Stimulated activated memory B cell treated with anti-CD40 and anti-IgM and Interleukin-4, amounts not matched to agents 10 μg/mL and 1 μg/mL and 100 μg/mL, for 72 hours (primary cell): ENCODE data around the gene TBP.
A peak's percentile ranks its signal among the peaks of the same experiment; 100 is the strongest.
"Not testable (repeated sequence)": the region's sequence is repeated elsewhere in the genome, so short reads cannot be mapped to it uniquely, and the experiment has no call there.

Source experiments
- ATAC-seq: fragments of 150-1000 bp; cut with Tn5 transposase; 2 replicates; pipeline ENCODE4 v1.10.0; 2021
- H3K27ac Mint-ChIP-seq: one replicate; pipeline ENCODE4 v1.8.0; 2022; ENCODE audit warnings: mild to moderate bottlenecking, mixed read lengths
- H3K27me3 Mint-ChIP-seq: one replicate; pipeline ENCODE4 v1.8.0; 2022; ENCODE audit warnings: mixed read lengths
- H3K36me3 Mint-ChIP-seq: one replicate; pipeline ENCODE4 v1.8.0; 2022; ENCODE audit warnings: mixed read lengths
- H3K4me1 Mint-ChIP-seq: one replicate; pipeline ENCODE4 v1.8.0; 2022; ENCODE audit warnings: mixed read lengths
- H3K4me3 Mint-ChIP-seq: one replicate; pipeline ENCODE4 v1.8.0; 2022; ENCODE audit warnings: mild to moderate bottlenecking, moderate library complexity, mixed read lengths
- H3K9me3 Mint-ChIP-seq: one replicate; pipeline ENCODE4 v1.8.0; 2022; ENCODE audit warnings: mixed read lengths

Gene TBP

DNA sequence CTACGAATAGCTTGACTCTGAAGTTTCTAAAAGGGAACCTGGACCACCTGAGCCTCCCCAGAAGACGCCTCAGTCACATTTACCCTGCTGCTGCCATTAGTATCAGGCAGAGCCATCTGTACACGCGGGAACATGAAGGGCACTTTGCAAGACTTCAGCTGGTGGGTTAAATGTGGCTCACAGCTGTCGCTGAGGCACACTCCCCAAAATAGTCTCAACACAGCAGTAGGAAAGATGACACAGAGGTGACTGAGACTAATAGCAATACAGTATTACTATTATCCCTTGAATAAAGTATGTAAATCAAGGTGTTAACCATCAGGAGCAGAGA, 30.0 kb upstream of the TBP start:
- Mint-ChIP-seq H3K4me1 (no peaks in the 10 kb centered on the region), H3K36me3 (peaks cover 7% of the 10 kb centered on the region), H3K4me3 (no peak overlapping the region), H3K27me3 (peaks cover 15% of the 10 kb centered on the region), H3K27ac (no peak overlapping the region), H3K9me3 (no peaks in the 10 kb centered on the region)
- ATAC-seq, result no peak

DNA sequence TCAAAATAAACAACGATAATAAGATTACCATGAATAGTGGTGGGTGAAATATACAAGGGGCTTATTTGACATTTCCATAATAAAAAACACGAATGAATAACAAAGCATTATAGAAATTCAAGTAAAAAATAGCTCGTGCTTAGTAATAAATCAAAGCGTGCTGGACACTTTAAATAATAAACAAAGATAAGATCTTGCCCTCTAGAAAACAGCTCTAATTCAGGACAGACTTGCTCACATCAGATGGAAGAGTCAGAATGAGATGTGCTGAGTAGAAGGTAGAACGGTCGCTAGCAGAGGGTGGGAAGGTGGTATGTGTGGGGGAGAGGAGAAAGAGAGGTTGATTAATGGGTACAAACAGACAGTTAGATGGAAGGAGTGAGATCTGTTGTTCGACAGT, 28.4 kb upstream of the TBP start:
- Mint-ChIP-seq H3K36me3 (peaks cover 7% of the 10 kb centered on the region), H3K27ac (no peak overlapping the region), H3K4me3 (no peak overlapping the region), H3K9me3 (no peaks in the 10 kb centered on the region), H3K4me1 (no peaks in the 10 kb centered on the region), H3K27me3 (no peaks in the 10 kb centered on the region)
- ATAC-seq, result no peak

DNA sequence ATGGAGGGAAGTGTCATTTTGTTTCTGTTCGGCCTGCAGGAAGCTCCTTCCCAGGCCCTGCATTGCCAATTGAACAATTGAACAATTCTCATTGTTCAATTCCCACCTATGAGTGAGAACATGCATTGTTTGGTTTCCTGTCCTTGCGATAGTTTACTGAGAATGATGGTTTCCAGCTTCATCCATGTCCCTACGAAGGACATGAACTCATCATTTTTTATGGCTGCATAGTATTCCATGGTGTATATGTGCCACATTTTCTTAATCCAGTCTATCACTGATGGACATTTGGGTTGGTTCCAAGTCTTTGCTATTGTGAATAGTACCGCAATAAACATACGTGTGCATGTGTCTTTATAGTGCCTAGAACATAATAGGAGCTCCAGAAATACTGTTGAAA, 26.2 kb upstream of the TBP start:
- H3K4me3 Mint-ChIP-seq, ATAC-seq, H3K9me3 Mint-ChIP-seq, H3K27ac Mint-ChIP-seq, H3K36me3 Mint-ChIP-seq, H3K4me1 Mint-ChIP-seq, H3K27me3 Mint-ChIP-seq: not testable (repeated sequence)

DNA sequence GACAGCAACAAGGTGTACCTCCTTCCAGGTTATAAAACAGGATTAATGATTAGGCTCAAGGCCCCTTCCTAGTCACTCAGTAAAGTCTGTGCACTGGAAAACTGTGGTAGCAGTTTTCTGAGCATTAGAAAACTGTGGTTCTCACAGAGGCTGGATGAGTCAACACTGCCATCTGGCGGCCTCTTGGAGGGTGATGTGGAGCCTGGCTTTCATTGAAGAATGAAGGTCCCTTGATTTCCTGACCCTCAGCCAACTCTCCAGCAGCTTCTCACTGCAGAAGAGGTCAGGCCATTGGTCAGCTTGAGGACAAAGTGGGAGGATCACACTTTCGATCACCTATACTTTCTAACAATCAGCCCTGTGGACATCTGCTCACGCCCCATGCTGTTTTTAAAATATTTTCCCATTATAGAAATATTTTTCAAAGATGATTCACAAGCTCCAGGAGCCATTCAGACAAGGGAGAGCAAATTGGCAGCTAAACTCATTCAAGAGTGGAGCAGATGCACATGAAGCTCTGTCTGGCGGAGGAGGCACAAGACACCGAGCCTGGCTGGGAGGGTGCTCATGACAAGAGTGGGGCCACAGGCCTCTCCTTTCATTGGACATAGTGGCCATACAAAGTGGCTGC, 24.2 kb upstream of the TBP start:
- H3K27ac Mint-ChIP-seq, result no peak overlapping the region
- H3K4me1 Mint-ChIP-seq, result no peaks in the 10 kb centered on the region
- H3K4me3 Mint-ChIP-seq, result no peak overlapping the region
- H3K36me3 Mint-ChIP-seq, result peaks cover 18% of the 10 kb centered on the region
- peak; percentile 66 for ATAC-seq
- no peaks in the 10 kb centered on the region for H3K27me3 Mint-ChIP-seq
- H3K9me3 Mint-ChIP-seq, result no peaks in the 10 kb centered on the region

DNA sequence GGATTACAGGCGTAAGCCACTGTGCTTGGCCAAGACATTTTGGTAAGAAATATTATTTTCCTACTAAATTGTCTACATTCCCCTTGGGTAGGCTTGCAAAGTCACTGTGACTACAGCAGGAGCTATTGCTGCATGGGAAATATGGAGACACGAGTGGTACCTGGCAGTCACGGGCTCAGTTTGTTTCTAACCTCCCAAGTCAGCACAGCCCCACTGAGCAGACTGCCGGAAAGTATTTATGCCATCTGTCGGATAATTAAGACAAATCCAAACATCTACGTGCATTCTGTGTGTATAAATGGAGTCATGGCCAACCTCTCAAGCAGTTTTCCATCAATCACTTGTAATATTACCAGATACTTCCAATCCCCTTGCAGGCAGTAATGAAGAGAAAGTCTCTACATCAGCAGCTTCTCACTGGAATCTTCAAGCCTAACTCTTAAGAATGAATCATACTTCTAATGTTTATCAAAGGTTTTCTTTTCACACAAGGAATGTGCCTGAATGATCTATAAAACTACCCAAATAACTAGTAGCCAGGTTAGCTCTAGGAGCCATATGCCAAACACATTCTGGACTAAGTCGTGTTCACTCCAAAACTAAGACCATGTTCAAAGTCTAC, 21.2 kb upstream of the TBP start:
- Mint-ChIP-seq H3K27me3 (no peaks in the 10 kb centered on the region), H3K27ac (no peak overlapping the region), H3K4me1 (no peaks in the 10 kb centered on the region), H3K36me3 (peaks cover 44% of the 10 kb centered on the region), H3K9me3 (no peaks in the 10 kb centered on the region), H3K4me3 (no peak overlapping the region)
- ATAC-seq, result no peak

DNA sequence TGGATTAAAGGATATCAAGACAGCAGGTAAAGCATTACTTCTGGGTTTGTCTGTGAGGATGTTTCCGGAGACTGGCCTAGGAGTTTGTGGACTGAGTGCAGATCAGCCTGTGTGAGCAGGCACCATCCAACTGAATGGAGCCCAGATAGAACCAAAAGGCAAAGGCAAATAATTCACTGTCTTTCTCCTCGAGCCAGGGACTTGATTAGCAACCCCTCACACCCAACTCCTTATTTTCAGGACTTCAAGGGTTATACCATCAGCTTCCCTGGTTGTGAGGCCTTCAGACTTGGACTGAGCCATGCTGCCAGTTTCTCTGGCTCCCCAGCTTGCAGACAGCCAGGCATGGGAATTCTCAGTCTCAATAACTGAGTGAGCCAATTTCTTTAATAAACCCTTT, 20.4 kb upstream of the TBP start:
- no peak for ATAC-seq
- H3K27ac Mint-ChIP-seq, result no peak overlapping the region
- H3K36me3 Mint-ChIP-seq, result peaks cover 43% of the 10 kb centered on the region
- H3K4me1 Mint-ChIP-seq, result no peaks in the 10 kb centered on the region
- H3K4me3 Mint-ChIP-seq, result no peak overlapping the region
- no peaks in the 10 kb centered on the region for H3K9me3 Mint-ChIP-seq
- H3K27me3 Mint-ChIP-seq, result no peaks in the 10 kb centered on the region

DNA sequence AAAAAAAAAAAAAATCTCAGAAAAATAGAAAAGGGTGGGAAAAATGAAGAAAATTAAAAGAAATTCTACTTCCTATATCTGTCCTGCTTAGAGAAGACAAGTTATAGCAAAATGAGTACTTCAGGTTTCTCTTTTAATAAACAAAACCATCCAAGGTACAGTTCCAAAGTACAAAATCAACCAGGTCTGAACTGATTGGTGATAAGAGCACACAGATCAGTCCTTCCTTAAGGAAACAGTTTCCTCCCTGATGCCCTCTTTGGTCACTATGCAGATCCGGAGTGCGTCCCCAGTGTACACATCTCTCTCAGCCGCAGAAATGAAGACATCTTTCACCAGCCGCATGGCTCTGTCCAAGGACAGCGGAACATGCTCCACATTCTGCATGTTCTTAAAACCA, 19.2 kb upstream of the TBP start:
- H3K27ac Mint-ChIP-seq, result no peak overlapping the region
- H3K4me1 Mint-ChIP-seq, result peaks cover 2% of the 10 kb centered on the region
- H3K9me3 Mint-ChIP-seq, result no peaks in the 10 kb centered on the region
- H3K27me3 Mint-ChIP-seq, result no peaks in the 10 kb centered on the region
- no peak for ATAC-seq
- H3K36me3 Mint-ChIP-seq, result peaks cover 51% of the 10 kb centered on the region
- H3K4me3 Mint-ChIP-seq, result no peak overlapping the region

DNA sequence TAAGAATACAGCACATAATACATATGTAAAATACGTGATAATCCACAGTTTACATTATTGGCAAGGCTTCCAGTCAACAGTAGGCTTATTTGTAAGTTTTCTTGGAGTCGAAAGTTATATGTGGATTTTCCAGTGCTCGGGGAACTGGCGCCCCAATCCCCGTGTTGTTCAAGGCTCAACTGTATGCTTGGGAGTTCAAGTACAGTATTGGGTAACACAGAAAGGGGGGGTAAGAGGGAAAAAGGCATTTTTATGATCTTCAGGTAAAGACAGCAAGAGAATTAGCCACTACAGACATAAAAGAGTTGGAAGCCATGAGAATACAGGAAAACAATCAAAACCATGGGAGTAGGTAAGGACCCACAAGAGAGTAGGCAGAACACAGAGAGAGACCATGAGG, 17.5 kb upstream of the TBP start:
- H3K36me3 Mint-ChIP-seq, result peaks cover 67% of the 10 kb centered on the region
- no peak for ATAC-seq
- peaks cover 18% of the 10 kb centered on the region for H3K4me1 Mint-ChIP-seq
- H3K27me3 Mint-ChIP-seq, result no peaks in the 10 kb centered on the region
- H3K27ac Mint-ChIP-seq, result no peak overlapping the region
- no peak overlapping the region for H3K4me3 Mint-ChIP-seq
- H3K9me3 Mint-ChIP-seq, result no peaks in the 10 kb centered on the region

DNA sequence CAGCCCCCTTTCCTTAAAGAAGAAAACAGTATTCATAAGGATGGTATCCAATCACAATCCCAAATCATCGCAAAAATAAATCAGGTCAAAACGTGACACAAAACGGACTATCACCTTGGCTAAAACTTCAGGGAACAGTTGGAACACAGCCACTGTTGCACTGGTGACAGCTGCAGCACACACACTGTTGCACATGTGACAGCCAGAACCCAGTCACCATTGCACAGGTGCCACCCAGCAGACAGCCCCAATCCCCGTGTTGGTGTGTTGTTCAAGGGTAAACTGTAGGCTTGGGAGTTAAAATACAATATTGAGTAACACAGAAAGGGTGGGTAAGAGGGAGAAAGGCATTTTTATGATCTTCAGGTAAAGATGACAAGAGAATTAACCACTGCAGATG, 16.8 kb upstream of the TBP start:
- Mint-ChIP-seq H3K4me3 (no peak overlapping the region), H3K9me3 (no peaks in the 10 kb centered on the region), H3K27me3 (no peaks in the 10 kb centered on the region), H3K27ac (no peak overlapping the region), H3K36me3 (peaks cover 68% of the 10 kb centered on the region), H3K4me1 (peaks cover 18% of the 10 kb centered on the region)
- ATAC-seq, result no peak

DNA sequence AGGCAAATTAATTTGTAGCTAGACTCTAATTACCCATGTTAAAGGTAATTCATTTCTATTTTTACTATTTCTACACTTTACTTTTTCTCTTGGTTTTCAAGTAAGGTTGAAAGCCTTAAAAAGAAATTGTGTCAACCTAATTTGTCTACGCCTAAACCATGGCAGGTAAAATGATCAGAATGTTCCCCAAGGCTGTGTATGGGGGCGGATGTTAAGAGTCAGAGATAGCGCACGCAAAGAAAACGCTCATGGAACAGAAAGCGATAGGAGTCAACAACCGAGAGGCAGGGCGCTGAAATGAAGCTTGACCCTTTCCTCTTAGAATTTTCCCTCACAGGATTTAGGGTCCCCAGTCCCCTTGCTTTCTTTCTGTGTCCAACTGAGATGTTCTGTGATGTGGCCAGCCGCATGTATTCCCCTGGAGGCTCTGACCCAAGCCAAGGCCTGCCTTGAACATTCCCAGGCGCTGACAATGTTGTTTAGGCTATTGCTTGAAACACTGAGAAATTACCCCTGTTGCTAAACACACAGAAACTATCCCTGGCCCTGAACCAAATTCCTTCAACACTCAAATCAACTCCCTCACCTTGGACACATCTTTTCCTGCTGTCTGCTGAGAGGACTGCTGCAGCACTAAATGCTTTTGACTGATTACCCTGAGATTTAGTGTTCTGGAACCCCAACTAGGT, 12.0 kb upstream of the TBP start:
- Mint-ChIP-seq H3K27ac (no peak overlapping the region), H3K4me3 (no peak overlapping the region), H3K4me1 (peaks cover 19% of the 10 kb centered on the region), H3K27me3 (no peaks in the 10 kb centered on the region), H3K9me3 (no peaks in the 10 kb centered on the region), H3K36me3 (peaks cover 53% of the 10 kb centered on the region)
- ATAC-seq, result no peak

DNA sequence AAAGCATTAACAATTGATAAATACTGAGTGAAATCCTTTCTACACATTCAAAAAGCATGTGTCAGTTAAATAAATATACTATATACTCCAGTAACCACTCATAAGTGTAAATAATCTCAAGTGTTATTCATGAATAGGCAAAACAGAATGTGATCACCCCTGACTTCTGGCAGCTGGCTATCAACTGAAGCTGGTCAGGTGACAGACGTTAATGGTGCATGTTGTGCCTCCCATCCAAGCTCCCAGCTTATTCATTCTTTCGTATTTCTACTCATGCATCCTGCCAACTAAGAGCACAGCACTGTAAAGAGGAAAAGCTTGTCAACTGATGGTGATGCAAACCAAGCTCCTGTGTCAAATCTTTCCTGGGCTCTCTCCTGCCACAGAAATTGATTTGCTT, 8.8 kb upstream of the TBP start:
- H3K27ac Mint-ChIP-seq, result no peak overlapping the region
- H3K9me3 Mint-ChIP-seq, result no peaks in the 10 kb centered on the region
- no peaks in the 10 kb centered on the region for H3K27me3 Mint-ChIP-seq
- H3K4me3 Mint-ChIP-seq, result no peak overlapping the region
- H3K4me1 Mint-ChIP-seq, result peaks cover 38% of the 10 kb centered on the region
- peaks cover 54% of the 10 kb centered on the region for H3K36me3 Mint-ChIP-seq
- ATAC-seq, result no peak

DNA sequence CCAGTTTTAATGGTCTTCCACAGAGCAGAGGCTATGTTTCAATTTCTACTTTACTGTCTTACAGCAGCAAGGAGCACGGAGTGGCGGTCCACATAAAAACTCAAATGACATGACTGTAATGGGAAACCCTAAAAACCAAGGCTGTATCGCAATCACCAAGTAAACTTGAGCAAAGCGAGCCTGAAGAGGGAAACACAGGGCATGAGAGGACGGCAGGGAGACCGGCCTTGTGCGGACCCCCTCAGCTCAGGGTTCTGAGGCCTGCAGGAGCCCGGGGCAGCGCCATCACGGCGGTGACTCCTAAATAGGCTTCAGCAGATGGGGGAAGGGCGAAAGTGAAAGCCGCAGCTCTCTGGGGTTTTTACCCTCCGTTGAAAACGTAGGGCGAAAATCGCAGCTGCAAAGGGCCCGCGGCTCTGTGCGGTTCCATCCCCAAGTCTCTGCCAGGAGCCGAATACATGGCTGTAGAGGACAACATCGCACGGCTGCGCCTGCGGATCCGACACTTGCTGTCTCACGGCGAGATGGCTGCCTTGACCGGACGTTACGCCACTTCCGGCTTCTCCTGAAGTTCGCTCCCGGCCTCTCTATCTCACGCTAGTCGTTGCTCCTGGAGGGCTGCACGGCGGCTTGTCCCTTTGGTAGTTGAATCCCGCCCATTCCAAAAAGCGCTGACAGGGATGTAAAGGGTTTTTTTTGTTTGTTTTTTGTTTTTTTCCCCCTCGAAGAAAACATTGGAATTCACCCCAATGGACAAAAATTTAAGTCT, 1.2 kb upstream of the TBP start, which contains the start of gene PSMB1:
Gene PSMB1 (minus strand): TSS at position 543 of the 769 bp plus-strand sequence. CDS start 65 bp downstream, at position 478.
- peaks cover 28% of the 10 kb centered on the region for H3K4me1 Mint-ChIP-seq
- ATAC-seq, result peak; percentile 74
- no peaks in the 10 kb centered on the region for H3K27me3 Mint-ChIP-seq
- H3K4me3 Mint-ChIP-seq, result no peak within 1 kb of the TSS
- no peak within 1 kb of the TSS for H3K27ac Mint-ChIP-seq
- peaks cover 30% of the 10 kb centered on the region for H3K36me3 Mint-ChIP-seq
- H3K9me3 Mint-ChIP-seq, result no peaks in the 10 kb centered on the region

DNA sequence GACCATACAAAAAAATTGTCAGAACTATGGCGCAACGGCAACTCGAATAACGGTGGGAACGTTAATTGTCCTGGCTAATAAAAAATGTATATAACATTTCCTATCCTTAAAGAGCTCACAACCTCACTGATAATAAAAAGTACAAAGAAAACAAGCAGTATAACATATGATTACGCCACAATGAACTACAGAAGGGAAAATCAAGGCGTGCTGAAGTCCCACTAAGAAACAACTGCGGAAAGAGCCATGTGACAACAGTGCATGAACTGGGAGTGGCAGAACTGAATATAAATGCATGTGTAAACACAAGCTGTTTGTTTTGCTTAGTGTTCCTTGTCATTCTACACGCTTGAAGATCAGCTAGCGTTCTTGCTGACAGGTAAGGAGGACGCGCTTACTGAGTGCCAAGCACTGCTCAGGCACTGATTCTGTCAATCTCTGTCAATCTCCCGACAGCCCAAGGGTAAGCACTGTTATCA, 596 bp upstream of the TBP start:
- ATAC-seq, result peak; percentile 72
- no peaks in the 10 kb centered on the region for H3K9me3 Mint-ChIP-seq
- H3K36me3 Mint-ChIP-seq, result peaks cover 29% of the 10 kb centered on the region
- peaks cover 26% of the 10 kb centered on the region for H3K4me1 Mint-ChIP-seq
- no peak overlapping the region for H3K27ac Mint-ChIP-seq
- no peaks in the 10 kb centered on the region for H3K27me3 Mint-ChIP-seq
- no peak overlapping the region for H3K4me3 Mint-ChIP-seq

DNA sequence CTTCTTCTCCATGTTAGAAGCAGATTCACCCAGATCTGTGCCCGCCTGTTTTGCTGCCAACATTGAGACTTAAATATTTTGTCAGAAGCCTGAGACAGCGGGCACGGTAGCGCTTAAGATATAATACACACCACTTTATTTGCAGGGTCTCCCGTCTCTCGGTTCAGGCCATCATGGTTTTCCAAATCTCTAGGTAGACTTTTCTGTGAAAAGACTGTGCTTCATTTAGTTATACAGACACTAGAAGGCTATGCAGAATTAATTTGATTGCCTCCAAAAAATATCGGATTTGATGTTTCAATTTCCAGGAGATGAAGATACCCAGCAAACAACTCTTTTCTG, 598 bp downstream of the TBP start:
- H3K4me3 Mint-ChIP-seq, result no peak overlapping the region
- no peaks in the 10 kb centered on the region for H3K27me3 Mint-ChIP-seq
- no peak overlapping the region for H3K27ac Mint-ChIP-seq
- peaks cover 19% of the 10 kb centered on the region for H3K4me1 Mint-ChIP-seq
- H3K9me3 Mint-ChIP-seq, result no peaks in the 10 kb centered on the region
- ATAC-seq, result no peak
- peaks cover 31% of the 10 kb centered on the region for H3K36me3 Mint-ChIP-seq

DNA sequence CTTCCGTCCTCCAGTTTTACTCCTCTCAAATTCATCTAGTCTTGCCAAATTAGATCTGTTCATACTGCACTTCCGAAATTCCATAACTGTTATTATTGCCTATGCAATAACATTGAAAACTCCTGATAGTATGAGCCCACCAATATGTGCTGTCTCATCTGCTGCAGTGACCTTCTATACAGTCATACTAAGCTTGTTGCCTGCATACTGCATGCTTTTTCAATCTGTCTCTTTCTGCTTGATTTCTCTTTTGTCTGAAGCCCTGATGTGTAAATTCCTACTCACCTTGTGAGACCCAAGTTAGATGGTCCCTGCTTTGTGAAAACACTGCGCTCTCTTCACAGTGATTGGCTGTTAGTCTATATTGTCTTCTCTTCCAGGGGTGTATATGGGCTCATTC, 1.1 kb downstream of the TBP start:
- Mint-ChIP-seq H3K27ac (no peak overlapping the region), H3K4me3 (no peak overlapping the region), H3K27me3 (no peaks in the 10 kb centered on the region), H3K4me1 (peaks cover 19% of the 10 kb centered on the region), H3K9me3 (no peaks in the 10 kb centered on the region), H3K36me3 (peaks cover 32% of the 10 kb centered on the region)
- no peak for ATAC-seq
